Measurements from ENCODE around the gene HOXA3. TPM values are rescaled to one million over a fixed set of nuclear protein-coding genes. Genes with fewer than 3 reads are reported as not detected.

The HOXA3 gene
- total RNA-seq, 2 donors from 2014 or later, result 6.5 to 29.3 TPM

- DNase-seq (ENCODE audit: low spot score) (no peak), ATAC-seq (ENCODE audit: insufficient number of reproducible peaks, low FRiP score, low read depth) (no peak)
- H3K36me3 ChIP-seq, result no peaks in the 10 kb centered on the region
- TF ChIP-seq CTCF (IDR thresholded peaks at IDR 0.05), result no peak
- peaks cover 3 to 23% of the 10 kb centered on the region in 2 donors for H3K4me1 ChIP-seq (ENCODE audit: control insufficient read depth in 1 of 2, low read depth in 2 of 2)
- no peaks in the 10 kb centered on the region for H3K9me3 ChIP-seq
- H3K4me3 ChIP-seq, result no peak overlapping the region
- H3K27me3 ChIP-seq (replicated peaks; ENCODE audit: insufficient read depth), result no peaks in the 10 kb centered on the region
- no peak overlapping the region for H3K27ac ChIP-seq
These were observed 57.9 kb downstream of the HOXA3 start for GRCh38 chr7:27094304-27095049.

GRCh38 chr7:27093184-27093895 lies 59.0 kb downstream of the HOXA3 start:
- Histone ChIP-seq H3K9me3 (no peaks in the 10 kb centered on the region), H3K27me3 (replicated peaks; ENCODE audit: insufficient read depth) (peaks cover 8% of the 10 kb centered on the region), H3K4me1 (ENCODE audit: control insufficient read depth in 1 of 2, low read depth in 2 of 2) (peaks cover under 1 to 16% of the 10 kb centered on the region in 2 donors), H3K36me3 (no peaks in the 10 kb centered on the region), H3K27ac (no peak overlapping the region), H3K4me3 (no peak overlapping the region)
- no peak for DNase-seq (ENCODE audit: low spot score)
- no peak for ATAC-seq (ENCODE audit: insufficient number of reproducible peaks, low FRiP score, low read depth)
- TF ChIP-seq CTCF (IDR thresholded peaks at IDR 0.05), result no peak

- Histone ChIP-seq H3K36me3 (no peaks in the 10 kb centered on the region), H3K4me1 (ENCODE audit: control insufficient read depth in 1 of 2, low read depth in 2 of 2) (peaks cover 5 to 13% of the 10 kb centered on the region in 2 donors), H3K27me3 (replicated peaks; ENCODE audit: insufficient read depth) (peaks cover 9% of the 10 kb centered on the region), H3K27ac (no peak overlapping the region), H3K4me3 (no peak overlapping the region), H3K9me3 (no peaks in the 10 kb centered on the region)
- TF ChIP-seq CTCF (IDR thresholded peaks at IDR 0.05), result no peak
- ATAC-seq (ENCODE audit: insufficient number of reproducible peaks, low FRiP score, low read depth) (no peak), DNase-seq (ENCODE audit: low spot score) (no peak)
These were observed 59.6 kb downstream of the HOXA3 start for GRCh38 chr7:27092819-27093110.

- Histone ChIP-seq H3K27ac (no peak overlapping the region), H3K4me1 (ENCODE audit: control insufficient read depth in 1 of 2, low read depth in 2 of 2) (peaks cover 5 to 8% of the 10 kb centered on the region in 2 donors), H3K9me3 (no peaks in the 10 kb centered on the region), H3K27me3 (replicated peaks; ENCODE audit: insufficient read depth) (peaks cover 15% of the 10 kb centered on the region), H3K36me3 (no peaks in the 10 kb centered on the region), H3K4me3 (no peak overlapping the region)
- DNase-seq (ENCODE audit: low spot score) (no peak), ATAC-seq (ENCODE audit: insufficient number of reproducible peaks, low FRiP score, low read depth) (no peak)
- TF ChIP-seq CTCF (IDR thresholded peaks at IDR 0.05), result no peak
These were observed 60.2 kb downstream of the HOXA3 start for GRCh38 chr7:27091941-27092818.

GRCh38 chr7:27091105-27091504 lies 61.3 kb downstream of the HOXA3 start:
- no peaks in the 10 kb centered on the region for H3K36me3 ChIP-seq
- TF ChIP-seq CTCF (IDR thresholded peaks at IDR 0.05), result no peak
- ATAC-seq (ENCODE audit: insufficient number of reproducible peaks, low FRiP score, low read depth) (no peak), DNase-seq (ENCODE audit: low spot score) (no peak)
- no peak overlapping the region for H3K27ac ChIP-seq
- H3K9me3 ChIP-seq, result no peaks in the 10 kb centered on the region
- no peak overlapping the region for H3K4me3 ChIP-seq
- H3K4me1 ChIP-seq (ENCODE audit: control insufficient read depth in 1 of 2, low read depth in 2 of 2), result peaks cover 5 to 6% of the 10 kb centered on the region in 2 donors
- H3K27me3 ChIP-seq (replicated peaks; ENCODE audit: insufficient read depth), result peaks cover 15% of the 10 kb centered on the region

Measured in thoracic aorta (tissue), 2 donors.